Natural killer cell treated with Interleukin-12 subunit alpha and Interleukin-12 subunit beta and Interleukin-15 and Interleukin-18, amount 100 ng/mL, for 72 hours (primary cell): ENCODE data around the gene DBI. TPM values are rescaled to one million over a fixed set of nuclear protein-coding genes. Genes with fewer than 3 reads are reported as not detected.

Source experiments
- ATAC-seq, 2 donors: fragments of 150-1000 bp; cut with Tn5 transposase in 1 of 2; sonication (Bioruptor Pico), chemical (Tn5 transposase) in 1 of 2; 2 replicates each; pipeline ENCODE4 v1.10.0; 2021
- DNase-seq: peaks from one replicate; pipeline ENCODE4 v3.0.0; 2022; ENCODE audit warnings: low spot score
- H3K27ac Mint-ChIP-seq, 2 donors: 1 replicate in 1 of 2; 2 replicates in 1 of 2; pipeline ENCODE4 v1.8.0; 2022; ENCODE audit warnings: mixed read lengths in 2 of 2, mild to moderate bottlenecking in 1 of 2, moderate library complexity in 1 of 2
- H3K27me3 Mint-ChIP-seq, 2 donors: 1 replicate in 1 of 2; 2 replicates in 1 of 2; pipeline ENCODE4 v1.8.0; 2022; ENCODE audit warnings: mixed read lengths in 2 of 2
- H3K36me3 Mint-ChIP-seq: one replicate; pipeline ENCODE4 v1.8.0; 2022; ENCODE audit warnings: mixed read lengths
- H3K4me1 Mint-ChIP-seq, 2 donors: 1 replicate in 1 of 2; 2 replicates in 1 of 2; pipeline ENCODE4 v1.8.0; 2022; ENCODE audit warnings: low read depth in 2 of 2, mixed read lengths in 2 of 2, mild to moderate bottlenecking in 1 of 2
- H3K4me3 Mint-ChIP-seq: one replicate; pipeline ENCODE4 v1.8.0; 2022; ENCODE audit warnings: mixed read lengths
- H3K9me3 Mint-ChIP-seq: 2 replicates; pipeline ENCODE4 v1.8.0; 2022; ENCODE audit warnings: mixed read lengths
- total RNA-seq, 2 donors: library from RNA; stranded (reverse); gene quantifications; one replicate each; pipeline ENCODE4 v1.2.3, GENCODE V29; 2022

Gene DBI
- total RNA-seq, 2 donors from 2014 or later = 161 to 187 TPM

- H3K4me1 Mint-ChIP-seq = no peaks in the 10 kb centered on the region
- H3K9me3 Mint-ChIP-seq = no peaks in the 10 kb centered on the region
- DNase-seq = no peak
- H3K36me3 Mint-ChIP-seq = no peaks in the 10 kb centered on the region
- no peak overlapping the region for H3K4me3 Mint-ChIP-seq
- ATAC-seq = no peak
- H3K27ac Mint-ChIP-seq = no peak overlapping the region
- peaks cover 22 to 42% of the 10 kb centered on the region in 2 donors for H3K27me3 Mint-ChIP-seq
Measured at GRCh38 chr2:119419065-119419464, 52.3 kb downstream of the DBI start.

DNA sequence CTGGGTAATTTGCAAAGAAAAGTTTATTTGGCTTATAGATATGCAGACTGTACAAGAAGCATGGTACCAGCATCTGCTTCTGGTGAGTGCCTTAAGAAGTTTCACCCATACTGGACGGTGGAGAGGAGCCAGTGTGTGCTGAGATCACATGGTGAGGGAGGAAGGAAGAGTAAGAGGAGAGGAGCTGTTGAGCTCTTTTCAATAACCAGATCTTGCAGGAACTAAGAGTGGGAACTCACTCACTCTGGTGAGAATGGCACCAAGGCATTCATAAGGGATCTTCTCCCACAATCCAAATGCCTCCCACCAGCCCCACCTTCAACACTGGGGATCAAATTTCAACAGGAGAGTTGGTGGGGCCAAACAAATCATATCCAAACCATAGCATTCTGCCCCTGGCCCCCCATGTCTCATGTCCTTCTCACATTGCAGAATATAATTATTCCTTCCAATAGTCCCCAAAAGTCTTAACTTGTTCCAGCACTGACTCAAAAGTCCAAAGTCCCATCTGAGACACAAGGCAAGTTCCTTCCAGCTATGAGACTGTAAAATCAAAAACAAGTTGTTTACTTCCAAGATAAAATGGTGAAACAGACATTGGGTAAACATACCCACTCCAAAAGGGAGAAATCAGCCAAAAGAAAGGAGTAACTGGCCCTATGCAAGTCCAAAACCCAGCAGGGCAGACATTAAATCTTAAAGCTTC is 53.2 kb downstream of the DBI start:
- DNase-seq (no peak), ATAC-seq (no peak)
- Mint-ChIP-seq H3K36me3 (no peaks in the 10 kb centered on the region), H3K27ac (no peak overlapping the region), H3K4me1 (no peaks in the 10 kb centered on the region), H3K27me3 (peaks cover 23 to 42% of the 10 kb centered on the region in 2 donors), H3K4me3 (no peak overlapping the region), H3K9me3 (no peaks in the 10 kb centered on the region)

DNA sequence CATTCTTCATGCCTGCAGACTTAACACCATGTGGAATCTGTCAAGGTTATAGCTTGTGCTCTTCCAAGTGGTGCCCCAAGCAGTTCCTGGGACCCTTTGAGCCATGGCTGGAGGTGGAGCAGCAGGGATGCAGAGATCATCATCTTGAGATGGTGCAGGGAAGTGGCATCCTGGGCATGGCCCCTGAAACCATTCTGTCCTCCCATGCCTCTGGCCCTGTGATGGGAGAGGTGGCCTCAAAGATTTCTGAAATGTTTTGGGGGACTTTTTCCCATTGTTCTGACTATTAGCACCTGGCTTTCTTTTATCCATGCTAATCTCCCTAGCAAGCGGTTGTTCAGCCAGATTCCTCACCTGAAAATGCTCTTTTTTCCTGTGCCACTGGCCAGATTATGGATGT is 54.5 kb downstream of the DBI start:
- no peaks in the 10 kb centered on the region for H3K36me3 Mint-ChIP-seq
- DNase-seq = no peak
- no peaks in the 10 kb centered on the region for H3K4me1 Mint-ChIP-seq
- no peak overlapping the region for H3K4me3 Mint-ChIP-seq
- peaks cover 30 to 46% of the 10 kb centered on the region in 2 donors for H3K27me3 Mint-ChIP-seq
- no peak for ATAC-seq
- no peak overlapping the region for H3K27ac Mint-ChIP-seq
- no peaks in the 10 kb centered on the region for H3K9me3 Mint-ChIP-seq

- H3K4me3 Mint-ChIP-seq = no peak overlapping the region
- H3K36me3 Mint-ChIP-seq = no peaks in the 10 kb centered on the region
- peaks cover 34 to 50% of the 10 kb centered on the region in 2 donors for H3K27me3 Mint-ChIP-seq
- no peak overlapping the region for H3K27ac Mint-ChIP-seq
- H3K9me3 Mint-ChIP-seq = no peaks in the 10 kb centered on the region
- no peaks in the 10 kb centered on the region for H3K4me1 Mint-ChIP-seq
- no peak for ATAC-seq
- DNase-seq = no peak
Measured at GRCh38 chr2:119421741-119422140, 55.0 kb downstream of the DBI start.

Other genes starting within 250 kb of the DBI start
- not detected for gene C1QL2, start 208.2 kb upstream of the DBI start, total RNA-seq
- 1 to 10 TPM; 1.3 to 2.3 TPM for gene STEAP3, start 143.1 kb upstream of the DBI start, total RNA-seq
- gene C2orf76, start 143 bp upstream of the DBI start, total RNA-seq = 10 to 100 TPM in 1 of 2 donors, 1 to 10 TPM in 1; 6.5 to 10.9 TPM
- not detected for gene TMEM37, start 64.9 kb downstream of the DBI start, total RNA-seq
- not detected for gene SCTR, start 157.5 kb downstream of the DBI start, total RNA-seq
- not detected for gene CFAP221, start 177.5 kb downstream of the DBI start, total RNA-seq